ENCODE data around the gene SMTNL1. TPM values are rescaled to one million over a fixed set of nuclear protein-coding genes. Genes with fewer than 3 reads are reported as not detected.

Gene SMTNL1
- total and polyA plus RNA-seq, 9 of the 15 experiments (the other 6 are each of a cell fraction or from before 2014, with no cell fraction given), result not detected

- Histone ChIP-seq H3K9me3 (replicated peaks; ENCODE audit: control insufficient read depth, insufficient read depth, low read depth, low read length) (no peaks in the 10 kb centered on the region), H3K36me3 (ENCODE audit: control insufficient read depth, insufficient read depth, low read length) (no peaks in the 10 kb centered on the region), H3K4me1 (replicated peaks in 1 of 2; ENCODE audit: control insufficient read depth in 2 of 2, insufficient read depth in 2 of 2, low read length in 2 of 2) (peaks cover 6 to 9% of the 10 kb centered on the region in 2 experiments; a peak in 4 of 5 replicates), H3K4me2 (ENCODE audit: insufficient read depth, low read length) (no peak overlapping the region), H4K20me1 (replicated peaks; ENCODE audit: control insufficient read depth, insufficient read depth, low read length) (no peaks in the 10 kb centered on the region), H3K9me1 (ENCODE audit: control insufficient read depth, insufficient read depth, low read length) (no peaks in the 10 kb centered on the region), H3K4me3 (no peak overlapping the region), H2AFZ (ENCODE audit: low read depth, low read length) (no peak overlapping the region), H3K9ac (ENCODE audit: insufficient read depth in 1 of 2, low read depth in 2 of 2, low read length in 2 of 2) (no peak overlapping the region), H3K27me3 (ENCODE audit: control insufficient read depth in 2 of 2, insufficient read depth in 2 of 2, low read length in 2 of 2) (peaks cover 0 to 14% of the 10 kb centered on the region in 2 experiments; a peak in 2 of 5 replicates), H3K79me2 (ENCODE audit: control insufficient read depth, insufficient read depth, low read length) (no peaks in the 10 kb centered on the region), H3K27ac (ENCODE audit: extremely low read depth, low read depth, low read length) (no peak overlapping the region)
- DNase-seq (ENCODE audit: extremely low read depth in 1 of 4, low spot score in 3 of 4) (no peak), ATAC-seq (no peak), FAIRE-seq (no peak)
- ChIA-PET CTCF (ENCODE audit: low intra/inter-chr PET ratio) (no interaction called here), POLR2A (interaction anchor here (2.5 kb wide), 1 partner anchor 10 kb away, joined by 11 read pairs; the partner anchor contains the start of gene SMTNL1)
- in situ Hi-C loops (cut with MboI), result no loop called here
- 75% methylated on average over 6 of the region's 7 CpGs for WGBS (ENCODE audit: insufficient coverage, low coverage, missing lambda C conversion rate)
- no TSS peak for BruUV-seq (replicated peaks)
- intact Hi-C loops (cut with micrococcal nuclease), result no loop called here
- TF ChIP-seq ARID4B (CRISPR knock-in tag; IDR thresholded peaks at IDR 0.05) (no peak), ZNF232 (CRISPR knock-in tag; IDR thresholded peaks at IDR 0.05) (no peak), ATF6 (CRISPR knock-in tag; IDR thresholded peaks at IDR 0.05) (no peak), ZBTB43 (CRISPR knock-in tag; IDR thresholded peaks at IDR 0.05) (no peak), NKRF (IDR thresholded peaks at IDR 0.05; ENCODE audit: borderline replicate concordance) (no peak), NFIC (IDR thresholded peaks at IDR 0.05) (no peak), HINFP (tag; conservative IDR thresholded peaks at IDR 0.05; ENCODE audit: low read depth) (no peak), SAFB (IDR thresholded peaks at IDR 0.05; ENCODE audit: borderline replicate concordance, low read depth, low read length) (no peak), MCM7 (IDR thresholded peaks at IDR 0.05) (no peak), KDM5B (IDR thresholded peaks at IDR 0.05; ENCODE audit: insufficient replicate concordance, low read depth, low read length) (no peak), GATAD2B (IDR thresholded peaks at IDR 0.05; ENCODE audit: borderline replicate concordance) (no peak)
These were observed 9.1 kb downstream of the SMTNL1 start for GRCh38 chr11:57546451-57546850.

Measured in K562 (cell line).